Activated CD8-positive, alpha-beta memory T cell treated with anti-CD3 and anti-CD28 coated beads, Interleukin-2, amount 10 ng/mL, durations not matched to agents 7 days and 5 days (primary cell): ENCODE data around the gene MPL. TPM values are rescaled to one million over a fixed set of nuclear protein-coding genes. Genes with fewer than 3 reads are reported as not detected.

Experiments
- ATAC-seq: fragments of 150-1000 bp; cut with Tn5 transposase; one replicate; pipeline ENCODE4 v1.10.0; 2021; ENCODE audit warnings: moderate library complexity
- CTCF ChIA-PET: fragments of 350-600 bp; sonication (Branson Sonifier 250); formaldehyde crosslinking; loops from one replicate; lab custom pipeline; 2021; ENCODE audit warnings: antibody characterized with exemption; lab: Charles Lee
- DNase-seq: peaks from one replicate; pipeline ENCODE4 v3.0.0-alpha.2; 2020
- H3K27ac Mint-ChIP-seq: one replicate; pipeline ENCODE4 v1.8.0; 2021; ENCODE audit warnings: mild to moderate bottlenecking, mixed read lengths
- H3K27me3 Mint-ChIP-seq: one replicate; pipeline ENCODE4 v1.8.0; 2021; ENCODE audit warnings: mixed read lengths
- H3K36me3 Mint-ChIP-seq: one replicate; pipeline ENCODE4 v1.8.0; 2021; ENCODE audit warnings: mild to moderate bottlenecking, mixed read lengths
- H3K4me1 Mint-ChIP-seq: one replicate; pipeline ENCODE4 v1.8.0; 2021; ENCODE audit warnings: mixed read lengths
- H3K4me3 Mint-ChIP-seq: one replicate; pipeline ENCODE4 v1.8.0; 2021; ENCODE audit warnings: mild to moderate bottlenecking, moderate library complexity, mixed read lengths
- H3K9me3 Mint-ChIP-seq: one replicate; pipeline ENCODE4 v1.8.0; 2022; ENCODE audit warnings: low read depth, mixed read lengths
- total RNA-seq, 2 experiments: library from RNA; stranded (reverse); gene quantifications; one replicate each; pipeline ENCODE4 v1.2.3, GENCODE V29; 2021

MPL gene
- total RNA-seq, 2 experiments from 2014 or later: not detected

GRCh38 chr1:43312212-43312623, 25.4 kb upstream of the MPL start:
- H3K27ac Mint-ChIP-seq: no peak overlapping the region
- H3K36me3 Mint-ChIP-seq: no peaks in the 10 kb centered on the region
- DNase-seq (no peak), ATAC-seq (no peak)
- CTCF ChIA-PET: no interaction called here
- no peak overlapping the region for H3K4me3 Mint-ChIP-seq
- no peaks in the 10 kb centered on the region for H3K4me1 Mint-ChIP-seq
- no peaks in the 10 kb centered on the region for H3K27me3 Mint-ChIP-seq
- H3K9me3 Mint-ChIP-seq: no peaks in the 10 kb centered on the region

- no peak for ATAC-seq
- H3K9me3 Mint-ChIP-seq: no peaks in the 10 kb centered on the region
- no peaks in the 10 kb centered on the region for H3K36me3 Mint-ChIP-seq
- H3K4me3 Mint-ChIP-seq: no peak overlapping the region
- H3K4me1 Mint-ChIP-seq: no peaks in the 10 kb centered on the region
- no peak overlapping the region for H3K27ac Mint-ChIP-seq
- CTCF ChIA-PET: no interaction called here
- DNase-seq: no peak
- H3K27me3 Mint-ChIP-seq: no peaks in the 10 kb centered on the region
These were observed 24.7 kb upstream of the MPL start for GRCh38 chr1:43312663-43313515.

- H3K4me1 Mint-ChIP-seq: no peaks in the 10 kb centered on the region
- H3K27ac Mint-ChIP-seq: no peak overlapping the region
- H3K9me3 Mint-ChIP-seq: no peaks in the 10 kb centered on the region
- no peak overlapping the region for H3K4me3 Mint-ChIP-seq
- H3K27me3 Mint-ChIP-seq: no peaks in the 10 kb centered on the region
- ATAC-seq: no peak
- no peak for DNase-seq
- H3K36me3 Mint-ChIP-seq: no peaks in the 10 kb centered on the region
- CTCF ChIA-PET: no interaction called here
These were observed 23.8 kb upstream of the MPL start for GRCh38 chr1:43313771-43314170.

- Mint-ChIP-seq H3K9me3 (no peaks in the 10 kb centered on the region), H3K4me3 (no peak overlapping the region), H3K36me3 (no peaks in the 10 kb centered on the region), H3K27me3 (no peaks in the 10 kb centered on the region), H3K27ac (no peak overlapping the region), H3K4me1 (no peaks in the 10 kb centered on the region)
- DNase-seq: no peak
- CTCF ChIA-PET: no interaction called here
- ATAC-seq: no peak
These were observed 23.4 kb upstream of the MPL start for GRCh38 chr1:43314233-43314632.

GRCh38 chr1:43315481-43315880, 22.1 kb upstream of the MPL start:
- Mint-ChIP-seq H3K9me3 (no peaks in the 10 kb centered on the region), H3K27me3 (no peaks in the 10 kb centered on the region), H3K4me3 (no peak overlapping the region), H3K36me3 (no peaks in the 10 kb centered on the region), H3K27ac (no peak overlapping the region), H3K4me1 (no peaks in the 10 kb centered on the region)
- DNase-seq (no peak), ATAC-seq (no peak)
- CTCF ChIA-PET: no interaction called here

GRCh38 chr1:43315963-43316737, 21.5 kb upstream of the MPL start:
- H3K4me1 Mint-ChIP-seq: no peaks in the 10 kb centered on the region
- ATAC-seq (no peak), DNase-seq (no peak)
- no peaks in the 10 kb centered on the region for H3K9me3 Mint-ChIP-seq
- H3K36me3 Mint-ChIP-seq: no peaks in the 10 kb centered on the region
- CTCF ChIA-PET: interaction anchor here (1.8 kb wide), 1 partner anchor 13 kb away, joined by 3 read pairs; no protein-coding TSS in a partner anchor
- H3K27ac Mint-ChIP-seq: no peak overlapping the region
- no peak overlapping the region for H3K4me3 Mint-ChIP-seq
- H3K27me3 Mint-ChIP-seq: no peaks in the 10 kb centered on the region

GRCh38 chr1:43316738-43317520, 20.7 kb upstream of the MPL start:
- no peaks in the 10 kb centered on the region for H3K9me3 Mint-ChIP-seq
- no peaks in the 10 kb centered on the region for H3K36me3 Mint-ChIP-seq
- CTCF ChIA-PET: interaction anchor here (1.8 kb wide), 1 partner anchor 12 kb away, joined by 3 read pairs; no protein-coding TSS in a partner anchor
- no peak overlapping the region for H3K27ac Mint-ChIP-seq
- ATAC-seq (no peak), DNase-seq (no peak)
- no peaks in the 10 kb centered on the region for H3K27me3 Mint-ChIP-seq
- no peaks in the 10 kb centered on the region for H3K4me1 Mint-ChIP-seq
- no peak overlapping the region for H3K4me3 Mint-ChIP-seq

GRCh38 chr1:43317817-43318471, 19.7 kb upstream of the MPL start:
- H3K27me3 Mint-ChIP-seq: no peaks in the 10 kb centered on the region
- H3K4me1 Mint-ChIP-seq: no peaks in the 10 kb centered on the region
- CTCF ChIA-PET: interaction anchor here (1.8 kb wide), 1 partner anchor 11 kb away, joined by 3 read pairs; no protein-coding TSS in a partner anchor
- no peaks in the 10 kb centered on the region for H3K36me3 Mint-ChIP-seq
- no peaks in the 10 kb centered on the region for H3K9me3 Mint-ChIP-seq
- no peak overlapping the region for H3K4me3 Mint-ChIP-seq
- H3K27ac Mint-ChIP-seq: no peak overlapping the region
- no peak for ATAC-seq
- no peak for DNase-seq

- Mint-ChIP-seq H3K4me1 (no peaks in the 10 kb centered on the region), H3K36me3 (no peaks in the 10 kb centered on the region), H3K9me3 (no peaks in the 10 kb centered on the region), H3K27ac (no peak overlapping the region), H3K27me3 (no peaks in the 10 kb centered on the region), H3K4me3 (no peak overlapping the region)
- CTCF ChIA-PET: interaction anchor here (0.6 kb wide), 1 partner anchor 737 kb away, joined by 3 read pairs; no protein-coding TSS in a partner anchor
- ATAC-seq: no peak
- DNase-seq: no peak
These were observed 18.8 kb upstream of the MPL start for GRCh38 chr1:43318831-43319230.

GRCh38 chr1:43319288-43319687, 18.3 kb upstream of the MPL start:
- no peaks in the 10 kb centered on the region for H3K36me3 Mint-ChIP-seq
- H3K27ac Mint-ChIP-seq: no peak overlapping the region
- ATAC-seq (no peak), DNase-seq (no peak)
- H3K9me3 Mint-ChIP-seq: peaks cover 1% of the 10 kb centered on the region
- no peaks in the 10 kb centered on the region for H3K27me3 Mint-ChIP-seq
- H3K4me3 Mint-ChIP-seq: no peak overlapping the region
- H3K4me1 Mint-ChIP-seq: no peaks in the 10 kb centered on the region
- CTCF ChIA-PET: interaction anchor here (0.6 kb wide), 1 partner anchor 737 kb away, joined by 3 read pairs; no protein-coding TSS in a partner anchor

GRCh38 chr1:43319766-43320165, 17.9 kb upstream of the MPL start:
- Mint-ChIP-seq H3K4me3 (no peak overlapping the region), H3K27ac (no peak overlapping the region), H3K4me1 (no peaks in the 10 kb centered on the region), H3K36me3 (no peaks in the 10 kb centered on the region), H3K9me3 (peaks cover 6% of the 10 kb centered on the region), H3K27me3 (no peaks in the 10 kb centered on the region)
- no peak for DNase-seq
- no peak for ATAC-seq
- CTCF ChIA-PET: no interaction called here

- ATAC-seq (no peak), DNase-seq (no peak)
- peaks cover 4% of the 10 kb centered on the region for H3K36me3 Mint-ChIP-seq
- H3K9me3 Mint-ChIP-seq: peaks cover 10% of the 10 kb centered on the region
- no peak overlapping the region for H3K4me3 Mint-ChIP-seq
- no peaks in the 10 kb centered on the region for H3K4me1 Mint-ChIP-seq
- H3K27ac Mint-ChIP-seq: no peak overlapping the region
- H3K27me3 Mint-ChIP-seq: peaks cover 2% of the 10 kb centered on the region
- CTCF ChIA-PET: interaction anchor here (1.5 kb wide), 1 partner anchor 94 kb away, joined by 3 read pairs; no protein-coding TSS in a partner anchor
These were observed 16.2 kb upstream of the MPL start for GRCh38 chr1:43321331-43321891.
